Muscle of leg (tissue), 16 donors: Measurements from ENCODE around the gene AKR1B1. TPM values are rescaled to one million over a fixed set of nuclear protein-coding genes. Genes with fewer than 3 reads are reported as not detected.
A peak's percentile ranks its signal among the peaks of the same experiment; 100 is the strongest.

ENCODE experiments used
- DNase-seq: peaks from one replicate; pipeline ENCODE4 v3.0.0; 2013
- H3K27ac ChIP-seq: one replicate; pipeline ENCODE4 v1.5.1; 2013; ENCODE audit warnings: mild to moderate bottlenecking, low read length, control low read depth
- H3K27me3 ChIP-seq: one replicate; pipeline ENCODE4 v1.6.1; 2013; ENCODE audit warnings: low read length; ENCODE audit not compliant: control insufficient read depth, insufficient read depth
- H3K36me3 ChIP-seq: one replicate; pipeline ENCODE4 v1.6.1; 2013; ENCODE audit warnings: low read length; ENCODE audit not compliant: control insufficient read depth, insufficient read depth
- H3K4me1 ChIP-seq: one replicate; pipeline ENCODE4 v1.6.1; 2013; ENCODE audit warnings: low read length; ENCODE audit not compliant: control insufficient read depth, insufficient read depth
- H3K4me3 ChIP-seq: one replicate; pipeline ENCODE4 v1.5.1; 2013; ENCODE audit warnings: low read length, control low read depth
- H3K9me3 ChIP-seq: replicated peaks from 2 replicates; pipeline ENCODE4 v1.6.1; 2013; ENCODE audit warnings: low read depth, low read length; ENCODE audit not compliant: control insufficient read depth
- WGBS: methylation state at CpG from one replicate; pipeline ENCODE4 v1.1.5; 2013; ENCODE audit warnings: missing lambda C conversion rate; ENCODE audit not compliant: insufficient coverage; 5-methylcytosine and 5-hydroxymethylcytosine counted together
- long read RNA-seq, 11 donors: transcript quantifications; one replicate each; lab custom pipeline, GENCODE V29; 2026
- polyA plus RNA-seq, 8 donors: library from polyadenylated mRNA; unstranded; fragments of 120-200 nt; gene quantifications; one replicate each; pipeline versions ENCODE4 v1.2.1 to v1.2.3, GENCODE V29; 2013; ENCODE audit warnings: inconsistent platforms in 1 of 8, low replicate concordance in 1 of 8; ENCODE audit not compliant: insufficient read length in 8 of 8, insufficient read depth in 1 of 8
- total RNA-seq: library from RNA; stranded (reverse); fragments of 120-200 nt; gene quantifications from one replicate; pipeline ENCODE4 v1.2.4, GENCODE V29; 2013

AKR1B1 gene
- total RNA-seq: 44.8 TPM
- 100 to 1,000 TPM in 7 of 8 donors, 10 to 100 TPM in 1; 94.3 to 136 (median 117) TPM for polyA plus RNA-seq
- long read RNA-seq, donor 1, transcript AKR1B1-201 (10 exons, 1,409 nt): major isoform, 17 of 17 reads
- long read RNA-seq, donor 1, partial matches to known transcripts: 0 of 17 reads
- long read RNA-seq, donor 1, other reads (novel, unspliced or antisense): 0 of 17 reads
- long read RNA-seq, donor 2, transcript AKR1B1-201 (10 exons, 1,409 nt): major isoform, 8 of 16 reads
- long read RNA-seq, donor 2, partial matches to known transcripts: 8 of 16 reads
- long read RNA-seq, donor 2, other reads (novel, unspliced or antisense): 0 of 16 reads
- long read RNA-seq, donor 3, transcript AKR1B1-201 (10 exons, 1,409 nt): major isoform, 50 of 50 reads
- long read RNA-seq, donor 3, partial matches to known transcripts: 0 of 50 reads
- long read RNA-seq, donor 3, other reads (novel, unspliced or antisense): 0 of 50 reads
- long read RNA-seq, donor 4, transcript AKR1B1-201 (10 exons, 1,409 nt): major isoform, 29 of 31 reads
- long read RNA-seq, donor 4, partial matches to known transcripts: 0 of 31 reads
- long read RNA-seq, donor 4, other reads (novel, unspliced or antisense): 0 of 31 reads
- long read RNA-seq, donor 5, transcript AKR1B1-201 (10 exons, 1,409 nt): major isoform, 119 of 124 reads
- long read RNA-seq, donor 5, partial matches to known transcripts: 0 of 124 reads
- long read RNA-seq, donor 5, other reads (novel, unspliced or antisense): 0 of 124 reads
- long read RNA-seq, donor 6, transcript AKR1B1-201 (10 exons, 1,409 nt): major isoform, 90 of 96 reads
- long read RNA-seq, donor 6, partial matches to known transcripts: 0 of 96 reads
- long read RNA-seq, donor 6, other reads (novel, unspliced or antisense): 0 of 96 reads
- long read RNA-seq, donor 7, transcript AKR1B1-201 (10 exons, 1,409 nt): major isoform, 60 of 60 reads
- long read RNA-seq, donor 7, partial matches to known transcripts: 0 of 60 reads
- long read RNA-seq, donor 7, other reads (novel, unspliced or antisense): 0 of 60 reads
- long read RNA-seq, donor 8, transcript AKR1B1-201 (10 exons, 1,409 nt): major isoform, 36 of 39 reads
- long read RNA-seq, donor 8, partial matches to known transcripts: 0 of 39 reads
- long read RNA-seq, donor 8, other reads (novel, unspliced or antisense): 0 of 39 reads
- long read RNA-seq, donor 9, transcript AKR1B1-201 (10 exons, 1,409 nt): major isoform, 25 of 26 reads
- long read RNA-seq, donor 9, partial matches to known transcripts: 0 of 26 reads
- long read RNA-seq, donor 9, other reads (novel, unspliced or antisense): 0 of 26 reads
- long read RNA-seq, donor 10, transcript AKR1B1-201 (10 exons, 1,409 nt): major isoform, 56 of 58 reads
- long read RNA-seq, donor 10, partial matches to known transcripts: 0 of 58 reads
- long read RNA-seq, donor 10, other reads (novel, unspliced or antisense): 0 of 58 reads
- long read RNA-seq, donor 11, transcript AKR1B1-201 (10 exons, 1,409 nt): major isoform, 35 of 37 reads
- long read RNA-seq, donor 11, partial matches to known transcripts: 0 of 37 reads
- long read RNA-seq, donor 11, other reads (novel, unspliced or antisense): 0 of 37 reads

DNA sequence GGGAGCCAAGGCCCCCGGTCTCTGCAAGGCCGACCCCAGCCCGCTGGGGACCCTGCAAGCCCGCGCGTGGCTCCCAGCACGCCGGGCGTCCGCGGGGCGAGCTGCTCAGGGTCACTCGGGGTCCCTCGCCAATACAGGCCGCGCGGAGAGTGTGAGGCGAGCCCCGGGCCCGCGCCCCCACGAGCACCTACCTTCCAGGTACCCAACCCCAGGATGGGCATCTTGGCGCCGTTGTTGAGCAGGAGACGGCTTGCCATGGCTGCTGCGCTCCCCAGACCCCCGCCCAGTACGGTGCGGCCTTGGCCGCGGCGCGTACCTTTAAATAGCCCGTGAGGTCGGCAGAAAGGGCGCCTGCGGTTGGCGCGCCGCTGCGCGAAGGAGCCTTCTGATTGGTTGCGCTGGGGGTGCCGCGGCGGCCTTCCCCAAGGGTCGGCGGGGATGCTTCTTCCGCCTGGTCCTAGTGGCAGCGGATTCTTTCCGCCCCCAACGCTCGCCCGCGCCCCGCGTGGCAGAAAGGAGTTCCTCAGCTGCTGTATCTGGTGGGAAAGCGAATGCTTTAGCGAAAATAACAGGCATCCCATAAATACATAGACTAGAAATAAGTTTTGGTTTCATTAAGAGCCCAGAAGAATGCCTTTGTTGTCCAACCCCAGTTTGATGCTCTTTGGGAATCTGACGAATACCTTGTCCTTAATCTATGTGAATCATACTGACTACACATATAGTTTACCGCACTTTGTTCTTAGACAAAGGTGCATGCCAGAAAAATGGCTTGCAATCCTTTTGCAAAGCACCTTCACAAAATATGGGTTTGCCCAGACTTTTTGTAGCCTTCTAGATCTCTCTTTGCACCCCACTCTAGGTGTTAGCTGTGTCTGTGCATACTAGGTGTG, at the start of gene AKR1B1:
AKR1B1 (minus strand) TSS at position 295 of the 893 bp plus-strand sequence; CDS start at position 257, 38 bp downstream.
- WGBS: 2% methylated on average over 51 of the region's 61 CpGs

GRCh38 chr7:134505856-134506255, 47.0 kb upstream of the AKR1B1 start:
- H3K4me3 ChIP-seq: no peak overlapping the region
- no peaks in the 10 kb centered on the region for H3K27me3 ChIP-seq
- DNase-seq: no peak
- 96% methylated on average over 4 of the region's 4 CpGs for WGBS
- H3K36me3 ChIP-seq: no peaks in the 10 kb centered on the region
- H3K4me1 ChIP-seq: no peaks in the 10 kb centered on the region
- no peaks in the 10 kb centered on the region for H3K9me3 ChIP-seq
- no peak overlapping the region for H3K27ac ChIP-seq

More for the DNA sequence above, at the start of gene AKR1B1:
- Histone ChIP-seq H3K4me3 (peak within 1 kb of the TSS; percentile 68), H3K9me3 (no peaks in the 10 kb centered on the region), H3K27ac (peak within 1 kb of the TSS; percentile 74), H3K4me1 (peaks cover 22% of the 10 kb centered on the region), H3K36me3 (peaks cover 8% of the 10 kb centered on the region), H3K27me3 (no peaks in the 10 kb centered on the region)
- peak; percentile 97 for DNase-seq

- Histone ChIP-seq H3K27me3 (no peaks in the 10 kb centered on the region), H3K9me3 (no peaks in the 10 kb centered on the region), H3K36me3 (no peaks in the 10 kb centered on the region), H3K4me3 (no peak overlapping the region), H3K27ac (no peak overlapping the region), H3K4me1 (no peaks in the 10 kb centered on the region)
- no peak for DNase-seq
- no CpG with 5 or more reads among the region's 3 CpGs for WGBS
These were observed 45.8 kb upstream of the AKR1B1 start for GRCh38 chr7:134504660-134505164.

- Histone ChIP-seq H3K4me3 (no peak overlapping the region), H3K9me3 (no peaks in the 10 kb centered on the region), H3K27me3 (no peaks in the 10 kb centered on the region), H3K4me1 (no peaks in the 10 kb centered on the region), H3K36me3 (no peaks in the 10 kb centered on the region), H3K27ac (no peak overlapping the region)
- peak; percentile 57 for DNase-seq
- WGBS: 53% methylated on average over 1 of the region's 3 CpGs
These were observed 43.8 kb upstream of the AKR1B1 start for GRCh38 chr7:134502463-134503371.

- no peak overlapping the region for H3K27ac ChIP-seq
- no peaks in the 10 kb centered on the region for H3K36me3 ChIP-seq
- no peak for DNase-seq
- no peaks in the 10 kb centered on the region for H3K9me3 ChIP-seq
- H3K4me3 ChIP-seq: no peak overlapping the region
- WGBS: 40% methylated on average over 1 of the region's 5 CpGs
- no peaks in the 10 kb centered on the region for H3K27me3 ChIP-seq
- no peaks in the 10 kb centered on the region for H3K4me1 ChIP-seq
These were observed 42.1 kb upstream of the AKR1B1 start for GRCh38 chr7:134500982-134501381.

- H3K4me3 ChIP-seq: no peak overlapping the region
- WGBS: 68% methylated on average over 2 of the region's 2 CpGs
- no peak overlapping the region for H3K27ac ChIP-seq
- H3K27me3 ChIP-seq: no peaks in the 10 kb centered on the region
- H3K36me3 ChIP-seq: no peaks in the 10 kb centered on the region
- no peaks in the 10 kb centered on the region for H3K9me3 ChIP-seq
- no peak for DNase-seq
- H3K4me1 ChIP-seq: no peaks in the 10 kb centered on the region
These were observed 41.5 kb upstream of the AKR1B1 start for GRCh38 chr7:134500406-134500805.

DNA sequence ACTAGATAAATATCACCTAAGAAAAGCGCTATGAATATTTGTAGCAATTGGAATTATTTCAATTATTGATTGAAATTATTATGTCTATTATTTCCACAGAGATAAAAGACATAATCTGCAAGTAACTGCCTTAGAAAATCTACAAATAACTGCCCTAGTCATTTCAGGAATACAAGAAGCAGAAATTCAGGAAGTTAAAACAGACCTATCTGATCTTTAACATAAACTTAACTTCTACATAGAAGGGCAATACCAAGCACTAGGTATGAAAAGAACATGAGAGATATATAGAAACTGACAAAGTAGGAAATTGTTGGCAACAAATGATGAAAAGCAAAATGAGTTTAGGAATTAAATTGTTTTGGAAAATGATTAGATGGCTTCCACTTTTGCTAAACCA, 36.6 kb upstream of the AKR1B1 start:
- Histone ChIP-seq H3K36me3 (no peaks in the 10 kb centered on the region), H3K4me1 (no peaks in the 10 kb centered on the region), H3K4me3 (no peak overlapping the region), H3K27ac (no peak overlapping the region), H3K9me3 (no peaks in the 10 kb centered on the region), H3K27me3 (no peaks in the 10 kb centered on the region)
- DNase-seq: no peak
- no CpG with 5 or more reads among the region's 1 CpG for WGBS

DNA sequence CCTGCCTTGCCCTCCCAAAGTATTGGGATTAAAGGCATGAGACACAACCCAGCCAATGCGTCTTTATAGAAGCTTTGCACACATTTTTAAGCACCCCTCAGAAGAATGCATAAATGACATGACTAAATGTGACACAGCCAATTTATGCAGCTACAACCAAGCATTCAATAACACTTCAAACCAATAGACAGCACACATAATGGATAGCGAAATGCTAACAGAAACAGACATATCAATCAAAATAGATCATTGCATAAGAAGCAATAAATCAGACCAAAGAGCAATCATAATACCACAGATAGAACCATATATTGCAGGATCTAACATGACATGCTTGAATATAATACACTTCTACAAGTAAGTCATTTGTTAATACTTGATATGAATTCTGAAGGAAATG, 34.2 kb upstream of the AKR1B1 start:
- no peaks in the 10 kb centered on the region for H3K27me3 ChIP-seq
- no peaks in the 10 kb centered on the region for H3K9me3 ChIP-seq
- DNase-seq: no peak
- no peaks in the 10 kb centered on the region for H3K36me3 ChIP-seq
- WGBS: no CpG with 5 or more reads among the region's 2 CpGs
- no peak overlapping the region for H3K4me3 ChIP-seq
- H3K4me1 ChIP-seq: no peaks in the 10 kb centered on the region
- H3K27ac ChIP-seq: no peak overlapping the region
